Neural crest cell (in vitro differentiated cells): ENCODE results near the gene ZSWIM2. TPM values are rescaled to one million over a fixed set of nuclear protein-coding genes. Genes with fewer than 3 reads are reported as not detected.
"Not testable (repeated sequence)": the region's sequence is repeated elsewhere in the genome, so short reads cannot be mapped to it uniquely, and the experiment has no call there.

Experiments
- DNase-seq: peaks from one replicate; pipeline ENCODE4 v3.0.0; 2021; ENCODE audit warnings: low read depth, mixed read lengths, low spot score
- H3K27ac Mint-ChIP-seq: one replicate; pipeline ENCODE4 v1.8.0; 2021; ENCODE audit warnings: mild to moderate bottlenecking, mixed read lengths; ENCODE audit not compliant: unreplicated experiment
- H3K27me3 Mint-ChIP-seq: 2 replicates; pipeline ENCODE4 v1.8.0; 2021; ENCODE audit warnings: low read depth, mild to moderate bottlenecking, mixed read lengths
- H3K36me3 Mint-ChIP-seq: 2 replicates; pipeline ENCODE4 v1.8.0; 2021; ENCODE audit warnings: low read depth, mild to moderate bottlenecking, mixed read lengths
- H3K4me1 Mint-ChIP-seq: 2 replicates; pipeline ENCODE4 v1.8.0; 2021; ENCODE audit warnings: mixed read lengths
- H3K4me3 Mint-ChIP-seq: one replicate; pipeline ENCODE4 v1.8.0; 2021; ENCODE audit warnings: mild to moderate bottlenecking, mixed read lengths
- H3K9me3 Mint-ChIP-seq: 2 replicates; pipeline ENCODE4 v1.8.0; 2021; ENCODE audit warnings: mixed read lengths
- total RNA-seq: library from RNA; stranded (reverse); gene quantifications from 2 replicates; pipeline ENCODE4 v1.2.1, GENCODE V29; 2021
- TF ChIP-seq, protein P1 (sequence below): fragments of 200-600 bp; sonication (generic); conservative IDR thresholded peaks from 2 replicates; pipeline ENCODE4 v1.5.0; 2021; ENCODE audit warnings: antibody characterized with exemption, mild to moderate bottlenecking

ZSWIM2 gene
- total RNA-seq, 1 donor from 2014 or later, result not detected

DNA sequence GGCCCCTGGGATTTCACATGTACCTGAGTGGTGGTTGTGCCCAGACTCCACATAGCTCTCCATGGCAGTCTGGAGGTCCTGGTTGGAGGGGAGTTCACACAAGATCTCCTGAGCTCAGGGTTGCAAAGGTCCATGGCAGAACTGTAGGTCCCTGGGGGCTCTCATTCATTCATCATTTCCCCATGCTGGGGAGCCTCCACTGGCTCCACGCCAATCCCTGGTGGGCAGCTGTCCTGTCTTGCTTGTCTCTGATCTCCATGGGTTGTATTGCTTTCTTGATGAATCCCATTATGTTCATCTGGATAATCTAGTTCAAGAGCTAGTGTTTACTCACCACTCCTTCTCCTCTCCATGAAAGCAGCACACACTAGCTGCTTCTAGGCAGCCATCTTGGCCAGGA lies 42.4 kb downstream of the ZSWIM2 start:
- TF ChIP-seq, protein P1, sequence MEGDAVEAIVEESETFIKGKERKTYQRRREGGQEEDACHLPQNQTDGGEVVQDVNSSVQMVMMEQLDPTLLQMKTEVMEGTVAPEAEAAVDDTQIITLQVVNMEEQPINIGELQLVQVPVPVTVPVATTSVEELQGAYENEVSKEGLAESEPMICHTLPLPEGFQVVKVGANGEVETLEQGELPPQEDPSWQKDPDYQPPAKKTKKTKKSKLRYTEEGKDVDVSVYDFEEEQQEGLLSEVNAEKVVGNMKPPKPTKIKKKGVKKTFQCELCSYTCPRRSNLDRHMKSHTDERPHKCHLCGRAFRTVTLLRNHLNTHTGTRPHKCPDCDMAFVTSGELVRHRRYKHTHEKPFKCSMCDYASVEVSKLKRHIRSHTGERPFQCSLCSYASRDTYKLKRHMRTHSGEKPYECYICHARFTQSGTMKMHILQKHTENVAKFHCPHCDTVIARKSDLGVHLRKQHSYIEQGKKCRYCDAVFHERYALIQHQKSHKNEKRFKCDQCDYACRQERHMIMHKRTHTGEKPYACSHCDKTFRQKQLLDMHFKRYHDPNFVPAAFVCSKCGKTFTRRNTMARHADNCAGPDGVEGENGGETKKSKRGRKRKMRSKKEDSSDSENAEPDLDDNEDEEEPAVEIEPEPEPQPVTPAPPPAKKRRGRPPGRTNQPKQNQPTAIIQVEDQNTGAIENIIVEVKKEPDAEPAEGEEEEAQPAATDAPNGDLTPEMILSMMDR, result no peak
- Mint-ChIP-seq H3K4me3 (no peak overlapping the region), H3K9me3 (peaks cover 5% of the 10 kb centered on the region), H3K27ac (no peak overlapping the region), H3K36me3 (no peaks in the 10 kb centered on the region), H3K4me1 (no peaks in the 10 kb centered on the region), H3K27me3 (no peaks in the 10 kb centered on the region)
- DNase-seq, result no peak

- not testable (repeated sequence) for H3K27me3 Mint-ChIP-seq, H3K27ac Mint-ChIP-seq, DNase-seq, H3K36me3 Mint-ChIP-seq, H3K9me3 Mint-ChIP-seq, H3K4me3 Mint-ChIP-seq, H3K4me1 Mint-ChIP-seq
Observed at GRCh38 chr2:186798604-186799003, 50.4 kb downstream of the ZSWIM2 start.

GRCh38 chr2:186784930-186785329 lies 64.0 kb downstream of the ZSWIM2 start:
- TF ChIP-seq, protein P1, result no peak
- Mint-ChIP-seq H3K4me1 (no peaks in the 10 kb centered on the region), H3K36me3 (peaks cover 19% of the 10 kb centered on the region), H3K4me3 (no peak overlapping the region), H3K9me3 (peaks cover 19% of the 10 kb centered on the region), H3K27ac (no peak overlapping the region), H3K27me3 (no peaks in the 10 kb centered on the region)
- DNase-seq, result no peak

- peaks cover 11% of the 10 kb centered on the region for H3K36me3 Mint-ChIP-seq
- H3K27ac Mint-ChIP-seq, result no peak overlapping the region
- H3K27me3 Mint-ChIP-seq, result no peaks in the 10 kb centered on the region
- H3K4me3 Mint-ChIP-seq, result no peak overlapping the region
- H3K4me1 Mint-ChIP-seq, result no peaks in the 10 kb centered on the region
- H3K9me3 Mint-ChIP-seq, result peaks cover 16% of the 10 kb centered on the region
- DNase-seq, result no peak
- TF ChIP-seq, protein P1, result no peak
Observed at GRCh38 chr2:186783254-186783653, 65.7 kb downstream of the ZSWIM2 start.

- Mint-ChIP-seq H3K9me3 (peaks cover 16% of the 10 kb centered on the region), H3K27me3 (no peaks in the 10 kb centered on the region), H3K27ac (no peak overlapping the region), H3K4me1 (no peaks in the 10 kb centered on the region), H3K4me3 (no peak overlapping the region), H3K36me3 (peaks cover 11% of the 10 kb centered on the region)
- DNase-seq, result no peak
- TF ChIP-seq, protein P1, result peak; percentile 47
Observed at GRCh38 chr2:186780701-186781316, 68.2 kb downstream of the ZSWIM2 start.

Other genes starting within 250 kb of the ZSWIM2 start
- 11.1 and 13.2 TPM in 2 replicates for gene FAM171B, start 155.1 kb downstream of the ZSWIM2 start, total RNA-seq